ENCODE data around the gene FMNL1. TPM values are rescaled to one million over a fixed set of nuclear protein-coding genes. Genes with fewer than 3 reads are reported as not detected.

Gene FMNL1
- total RNA-seq, 4 donors from 2014 or later = 8.3 to 13.6 (median 8.8) TPM

DNA sequence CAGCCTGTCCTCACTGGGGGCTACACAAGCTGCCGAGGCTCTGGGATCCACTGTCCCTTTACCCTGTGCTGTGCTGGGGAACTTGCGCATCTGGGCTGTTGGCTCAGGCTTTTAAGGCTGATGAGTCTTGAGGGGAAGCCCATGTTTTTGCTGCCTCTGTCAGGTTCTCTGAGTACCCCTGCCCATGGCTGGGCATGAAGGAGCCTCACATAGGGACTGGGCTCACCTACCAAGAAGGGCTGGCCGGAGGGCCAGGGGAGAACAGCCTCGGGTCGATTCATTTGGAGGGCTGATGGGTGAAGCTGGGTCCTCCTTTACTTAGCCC is 14.6 kb downstream of the FMNL1 start:
- no peak for TF ChIP-seq POLR2A (IDR thresholded peaks at IDR 0.05)
- TF ChIP-seq, protein P1, sequence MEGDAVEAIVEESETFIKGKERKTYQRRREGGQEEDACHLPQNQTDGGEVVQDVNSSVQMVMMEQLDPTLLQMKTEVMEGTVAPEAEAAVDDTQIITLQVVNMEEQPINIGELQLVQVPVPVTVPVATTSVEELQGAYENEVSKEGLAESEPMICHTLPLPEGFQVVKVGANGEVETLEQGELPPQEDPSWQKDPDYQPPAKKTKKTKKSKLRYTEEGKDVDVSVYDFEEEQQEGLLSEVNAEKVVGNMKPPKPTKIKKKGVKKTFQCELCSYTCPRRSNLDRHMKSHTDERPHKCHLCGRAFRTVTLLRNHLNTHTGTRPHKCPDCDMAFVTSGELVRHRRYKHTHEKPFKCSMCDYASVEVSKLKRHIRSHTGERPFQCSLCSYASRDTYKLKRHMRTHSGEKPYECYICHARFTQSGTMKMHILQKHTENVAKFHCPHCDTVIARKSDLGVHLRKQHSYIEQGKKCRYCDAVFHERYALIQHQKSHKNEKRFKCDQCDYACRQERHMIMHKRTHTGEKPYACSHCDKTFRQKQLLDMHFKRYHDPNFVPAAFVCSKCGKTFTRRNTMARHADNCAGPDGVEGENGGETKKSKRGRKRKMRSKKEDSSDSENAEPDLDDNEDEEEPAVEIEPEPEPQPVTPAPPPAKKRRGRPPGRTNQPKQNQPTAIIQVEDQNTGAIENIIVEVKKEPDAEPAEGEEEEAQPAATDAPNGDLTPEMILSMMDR (IDR thresholded peaks at IDR 0.05) = no peak
- intact Hi-C loops (cut with DNase I; ENCODE audit: low total_unique reads) = loop anchor here (1.0 kb wide), 1 partner anchor 23 kb away; no protein-coding TSS in a partner anchor
- 78 to 87% methylated on average over 5 of the region's 5 CpGs for WGBS, 2 donors
- no peak overlapping the region for H3K4me3 ChIP-seq (ENCODE audit: low read depth, poor library complexity, severe bottlenecking)
- no peak for DNase-seq (ENCODE audit: low spot score in 2 of 2)

DNA sequence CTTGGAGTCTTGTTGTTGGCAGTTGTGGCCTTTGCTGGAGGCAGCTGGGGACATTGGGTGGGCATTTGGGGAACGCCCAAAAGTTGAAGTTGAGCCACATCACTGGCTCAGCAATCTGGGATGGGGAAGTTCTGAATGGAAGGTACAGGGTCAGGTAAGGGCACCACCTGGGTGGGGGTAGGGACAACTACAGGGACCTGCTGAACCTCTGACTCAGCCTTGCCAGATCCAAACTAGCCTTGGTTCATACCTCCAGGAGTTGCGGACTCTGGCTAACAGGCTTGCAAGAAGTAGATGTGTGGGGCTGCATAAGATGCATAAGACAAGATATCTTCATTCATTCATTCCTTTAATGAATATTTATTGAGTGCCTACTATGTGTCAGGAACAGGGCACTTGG is 16.0 kb downstream of the FMNL1 start:
- WGBS, 2 donors = 97 to 100% methylated on average over 2 of the region's 2 CpGs
- TF ChIP-seq, protein P1 (IDR thresholded peaks at IDR 0.05) = no peak
- TF ChIP-seq POLR2A (IDR thresholded peaks at IDR 0.05) = no peak
- no peak overlapping the region for H3K4me3 ChIP-seq (ENCODE audit: low read depth, poor library complexity, severe bottlenecking)
- intact Hi-C loops (cut with DNase I; ENCODE audit: low total_unique reads) = no loop called here
- DNase-seq (ENCODE audit: low spot score in 2 of 2) = no peak

DNA sequence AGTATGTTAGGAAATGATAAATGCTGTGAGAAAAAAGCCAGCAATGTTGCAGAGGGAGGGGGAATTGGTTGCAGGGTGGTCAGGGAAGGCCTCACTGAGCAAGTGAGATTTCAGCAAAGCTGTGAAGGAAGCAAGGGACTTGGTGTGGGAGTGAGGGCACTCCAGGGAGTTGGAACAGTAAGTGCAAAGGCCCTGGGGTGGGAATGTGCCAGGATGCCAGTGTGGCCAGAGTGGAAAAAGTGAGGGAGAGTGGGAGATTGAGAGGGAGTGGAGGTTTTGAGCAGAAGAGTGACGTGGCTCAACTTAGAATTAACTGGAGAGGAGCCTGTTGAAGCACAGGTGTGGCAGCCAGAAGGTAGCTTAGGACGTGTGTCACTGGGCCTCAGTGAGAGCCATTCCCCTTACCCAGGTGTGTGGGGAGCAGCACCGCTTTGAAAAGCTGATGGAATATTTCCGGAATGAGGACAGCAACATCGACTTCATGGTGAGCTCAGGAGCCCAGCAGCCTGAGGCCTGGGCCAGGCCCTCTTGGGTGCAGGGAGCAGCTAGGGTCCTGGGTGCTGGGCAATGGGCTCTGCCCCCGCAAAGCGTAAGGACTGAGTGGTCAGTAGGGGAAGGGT is 16.6 kb downstream of the FMNL1 start:
- 90 to 94% methylated on average over 7 of the region's 7 CpGs for WGBS, 2 donors
- no peak for DNase-seq (ENCODE audit: low spot score in 2 of 2)
- TF ChIP-seq, protein P1 (IDR thresholded peaks at IDR 0.05) = no peak
- no peak for TF ChIP-seq POLR2A (IDR thresholded peaks at IDR 0.05)
- intact Hi-C loops (cut with DNase I; ENCODE audit: low total_unique reads) = no loop called here
- no peak overlapping the region for H3K4me3 ChIP-seq (ENCODE audit: low read depth, poor library complexity, severe bottlenecking)

DNA sequence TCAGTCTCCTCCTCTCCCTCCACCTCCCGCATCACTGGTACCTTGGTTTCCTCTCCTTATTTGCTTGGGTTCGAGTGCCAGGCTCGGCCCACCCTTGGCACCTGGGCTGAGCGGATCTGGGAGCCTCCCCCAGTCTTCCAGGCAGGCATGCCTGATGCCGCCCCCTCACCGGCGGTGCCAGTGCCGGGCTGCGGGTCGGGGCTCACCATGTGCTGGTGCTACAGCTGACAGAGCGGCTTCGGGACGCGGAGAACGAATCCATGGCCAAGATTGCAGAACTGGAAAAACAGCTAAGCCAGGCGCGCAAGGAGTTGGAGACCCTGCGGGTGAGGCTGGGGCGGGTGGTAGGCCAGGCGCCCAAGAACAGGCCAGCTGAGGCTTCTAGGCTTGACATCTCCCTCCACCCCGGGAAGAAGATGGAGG is 19.2 kb downstream of the FMNL1 start:
- 46 to 53% methylated on average over 21 of the region's 21 CpGs for WGBS, 2 donors
- intact Hi-C loops (cut with DNase I; ENCODE audit: low total_unique reads) = no loop called here
- no peak overlapping the region for H3K4me3 ChIP-seq (ENCODE audit: low read depth, poor library complexity, severe bottlenecking)
- TF ChIP-seq, protein P1 (IDR thresholded peaks at IDR 0.05) = no peak
- no peak for TF ChIP-seq POLR2A (IDR thresholded peaks at IDR 0.05)
- DNase-seq (ENCODE audit: low spot score in 2 of 2) = no peak

DNA sequence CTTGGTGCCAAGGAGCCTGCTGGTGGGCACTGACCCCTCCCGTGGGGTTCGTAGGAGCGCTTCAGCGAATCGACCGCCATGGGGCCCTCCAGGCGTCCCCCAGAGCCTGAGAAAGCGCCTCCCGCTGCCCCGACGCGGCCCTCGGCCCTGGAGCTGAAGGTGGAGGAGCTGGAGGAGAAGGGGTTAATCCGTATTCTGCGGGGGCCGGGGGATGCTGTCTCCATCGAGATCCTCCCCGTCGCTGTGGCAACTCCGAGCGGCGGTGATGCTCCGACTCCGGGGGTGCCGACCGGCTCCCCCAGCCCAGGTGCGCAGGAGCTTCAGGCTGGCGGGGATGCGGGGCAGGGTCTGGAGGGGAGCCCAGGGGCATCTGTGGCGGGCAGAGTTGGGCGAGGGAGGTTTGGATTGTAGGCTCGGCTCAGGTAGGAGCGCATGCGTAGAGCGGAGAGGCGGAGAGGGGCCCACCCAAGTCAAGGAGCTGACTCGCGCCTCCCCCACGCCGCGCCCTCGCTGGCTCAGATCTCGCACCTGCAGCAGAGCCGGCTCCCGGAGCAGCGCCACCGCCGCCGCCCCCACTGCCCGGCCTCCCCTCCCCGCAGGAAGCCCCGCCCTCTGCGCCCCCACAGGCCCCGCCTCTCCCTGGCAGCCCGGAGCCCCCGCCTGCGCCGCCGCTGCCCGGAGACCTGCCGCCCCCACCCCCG is 19.8 kb downstream of the FMNL1 start:
- no peak for DNase-seq (ENCODE audit: low spot score in 2 of 2)
- TF ChIP-seq, protein P1 (IDR thresholded peaks at IDR 0.05) = no peak
- TF ChIP-seq POLR2A (IDR thresholded peaks at IDR 0.05) = no peak
- intact Hi-C loops (cut with DNase I; ENCODE audit: low total_unique reads) = no loop called here
- WGBS, 2 donors = 47 to 63% methylated on average over 19 to 51 of the region's 62 CpGs
- no peak overlapping the region for H3K4me3 ChIP-seq (ENCODE audit: low read depth, poor library complexity, severe bottlenecking)
